ENCODE data around the gene NT5E. TPM values are rescaled to one million over a fixed set of nuclear protein-coding genes. Genes with fewer than 3 reads are reported as not detected.

The NT5E gene
- total RNA-seq, 1 experiment from 2014 or later: 15.8 TPM

GRCh38 chr6:85482206-85482904, 32.5 kb downstream of the NT5E start:
- no peaks in the 10 kb centered on the region for H3K9me2 ChIP-seq (replicated peaks; ENCODE audit: low read length)
- no peaks in the 10 kb centered on the region for H3K36me3 ChIP-seq (ENCODE audit: low read depth, low read length)
- DNase-seq: no peak
- H3K4me2 ChIP-seq (ENCODE audit: low read length): no peak overlapping the region
- ATAC-seq: no peak; the same call in 1 of the 2 replicates
- H3K27me3 ChIP-seq (ENCODE audit: low read length): no peaks in the 10 kb centered on the region
- H3K4me3 ChIP-seq (ENCODE audit: low read length): no peak overlapping the region
- intact Hi-C loops (cut with micrococcal nuclease): no loop called here
- H3F3A ChIP-seq (ENCODE audit: low read length, unreplicated experiment): no peaks in the 10 kb centered on the region
- H3K79me2 ChIP-seq (ENCODE audit: low read length): no peaks in the 10 kb centered on the region
- no peaks in the 10 kb centered on the region for H4K20me1 ChIP-seq (ENCODE audit: low read length)
- no peaks in the 10 kb centered on the region for H3K9me3 ChIP-seq (ENCODE audit: low read length)
- 0 out of 2 replicates have a peak, but pooled peaks cover 5% of the 10 kb centered on the region for H3K4me1 ChIP-seq (ENCODE audit: insufficient read depth, low read length)
- no peak overlapping the region for H3K9ac ChIP-seq (ENCODE audit: low read length)
- TF ChIP-seq CTCF (conservative IDR thresholded peaks at IDR 0.05; ENCODE audit: low read depth, low read length): no peak
- ChIA-PET POLR2A (ENCODE audit: unreplicated experiment) (no interaction called here), CTCF (interaction anchor here (0.5 to 0.9 kb wide), 7 partner anchors 18 to 967 kb away, joined by 3 to 21 read pairs (median 6); no protein-coding TSS in a partner anchor)
- 0 out of 2 replicates have a peak overlapping the region, but pooled peaks have one; percentile 11 for H3K27ac ChIP-seq (ENCODE audit: low read length)
- no peak overlapping the region for H2AFZ ChIP-seq (ENCODE audit: low read length)
- no TSS peak for BruUV-seq (replicated peaks)

GRCh38 chr6:85482905-85483700, 33.2 kb downstream of the NT5E start:
- H3K36me3 ChIP-seq (ENCODE audit: low read depth, low read length): no peaks in the 10 kb centered on the region
- ATAC-seq: peak; percentile 85
- DNase-seq: peak; percentile 85
- no peaks in the 10 kb centered on the region for H3F3A ChIP-seq (ENCODE audit: low read length, unreplicated experiment)
- TF ChIP-seq EZH2phosphoT487 (IDR thresholded peaks at IDR 0.05; ENCODE audit: borderline replicate concordance, low read length) (no peak), EZH2 (IDR thresholded peaks at IDR 0.05; ENCODE audit: low read length, unreplicated experiment) (no peak), CTCF (conservative IDR thresholded peaks at IDR 0.05; ENCODE audit: low read depth, low read length) (peak; percentile 96)
- no TSS peak for BruUV-seq (replicated peaks)
- H4K20me1 ChIP-seq (ENCODE audit: low read length): no peaks in the 10 kb centered on the region
- no peak overlapping the region for H3K9ac ChIP-seq (ENCODE audit: low read length)
- no peak overlapping the region for H3K4me2 ChIP-seq (ENCODE audit: low read length)
- H3K4me3 ChIP-seq (ENCODE audit: low read length): no peak overlapping the region
- no peak overlapping the region for H2AFZ ChIP-seq (ENCODE audit: low read length)
- ChIA-PET POLR2A (ENCODE audit: unreplicated experiment) (no interaction called here), CTCF (interaction anchor here (0.6 to 0.9 kb wide), 6 partner anchors 19 to 967 kb away, joined by 3 to 21 read pairs (median 8); no protein-coding TSS in a partner anchor)
- no peaks in the 10 kb centered on the region for H3K9me2 ChIP-seq (replicated peaks; ENCODE audit: low read length)
- intact Hi-C loops (cut with micrococcal nuclease): loop anchor here (1.0 kb wide), 1 partner anchor 128 kb away; no protein-coding TSS in a partner anchor
- no peaks in the 10 kb centered on the region for H3K9me3 ChIP-seq (ENCODE audit: low read length)
- H3K27ac ChIP-seq (ENCODE audit: low read length): 0 out of 2 replicates have a peak overlapping the region, but pooled peaks have one; percentile 11
- H3K4me1 ChIP-seq (ENCODE audit: insufficient read depth, low read length): 0 out of 2 replicates have a peak, but pooled peaks cover 5% of the 10 kb centered on the region
- H3K27me3 ChIP-seq (ENCODE audit: low read length): no peaks in the 10 kb centered on the region
- no peaks in the 10 kb centered on the region for H3K79me2 ChIP-seq (ENCODE audit: low read length)
